Urothelium cell line (cell line): ENCODE results near the gene AGAP1.

Source experiments
- DNase-seq: peaks from one replicate; pipeline ENCODE4 v3.0.0; 2011; ENCODE audit warnings: low spot score, mixed read lengths
- FAIRE-seq: peaks from 2 replicates; lab custom pipeline; 2011; peaks lifted over from hg19 to GRCh38; lab: Jason Lieb, UNC

AGAP1 gene

GRCh38 chr2:235527806-235528469, 34.1 kb downstream of the AGAP1 start:
- no peak for DNase-seq
- FAIRE-seq = no peak

GRCh38 chr2:235529621-235530020, 35.8 kb downstream of the AGAP1 start:
- no peak for FAIRE-seq
- no peak for DNase-seq

GRCh38 chr2:235530735-235531134, 36.9 kb downstream of the AGAP1 start:
- DNase-seq (no peak), FAIRE-seq (no peak)

DNA sequence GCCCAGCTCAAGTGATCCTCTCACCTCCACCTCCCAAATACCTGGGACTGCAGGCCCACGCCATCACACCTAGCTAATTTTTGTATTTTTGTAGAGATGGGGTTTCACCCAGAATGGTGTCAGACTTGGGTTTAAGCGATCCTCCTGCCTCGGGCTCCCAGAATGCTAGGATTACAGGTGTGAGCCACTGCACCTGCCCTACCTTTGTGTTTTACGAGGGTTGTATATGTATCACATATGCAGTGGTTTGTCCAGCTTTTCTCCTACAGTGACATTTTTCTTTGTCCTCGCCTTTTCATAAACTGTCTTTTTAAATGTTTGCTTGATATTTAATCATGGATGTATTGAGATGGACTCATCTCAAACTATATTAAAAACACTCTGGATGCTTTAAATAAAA, 38.5 kb downstream of the AGAP1 start:
- no peak for DNase-seq
- no peak for FAIRE-seq

- DNase-seq (no peak), FAIRE-seq (no peak)
Observed at GRCh38 chr2:235533198-235533597, 39.4 kb downstream of the AGAP1 start.

DNA sequence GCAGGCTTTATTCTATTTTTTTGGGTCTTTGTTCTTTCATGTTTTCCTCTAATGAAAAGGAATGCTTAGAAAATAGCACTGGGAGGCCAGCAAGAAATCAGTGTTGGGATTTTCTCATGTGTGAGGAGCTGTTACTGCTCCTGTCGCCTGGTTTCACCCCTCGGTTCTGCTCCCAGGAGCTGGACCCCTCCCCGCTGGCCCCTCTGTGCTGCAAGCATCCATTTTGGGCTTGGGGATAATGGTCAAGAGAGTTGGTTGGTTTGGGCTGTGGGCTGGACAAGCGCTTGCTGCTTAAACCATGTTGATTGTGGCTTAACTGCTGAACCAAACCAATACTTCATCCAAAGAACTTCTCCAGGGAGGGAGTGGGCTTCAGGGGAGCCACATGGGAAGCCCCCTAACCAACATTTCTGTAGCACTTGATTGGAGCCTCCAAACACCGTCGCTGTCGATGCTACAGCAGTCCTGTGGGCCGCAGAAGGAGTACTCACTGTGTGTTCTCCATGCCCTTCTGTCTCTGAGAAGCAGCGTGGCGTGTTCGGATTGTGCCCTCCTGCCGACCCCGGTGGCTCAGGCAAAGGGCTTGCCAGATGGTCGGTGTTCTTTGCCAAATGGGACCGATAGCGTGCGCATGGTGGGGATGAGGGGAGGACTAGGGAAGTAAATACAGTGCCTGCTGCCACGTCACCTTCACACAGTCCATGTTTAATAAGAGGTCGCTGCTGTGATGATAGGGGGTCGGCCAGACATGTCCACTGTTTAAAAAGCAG, 40.0 kb downstream of the AGAP1 start:
- FAIRE-seq (no peak), DNase-seq (no peak)

DNA sequence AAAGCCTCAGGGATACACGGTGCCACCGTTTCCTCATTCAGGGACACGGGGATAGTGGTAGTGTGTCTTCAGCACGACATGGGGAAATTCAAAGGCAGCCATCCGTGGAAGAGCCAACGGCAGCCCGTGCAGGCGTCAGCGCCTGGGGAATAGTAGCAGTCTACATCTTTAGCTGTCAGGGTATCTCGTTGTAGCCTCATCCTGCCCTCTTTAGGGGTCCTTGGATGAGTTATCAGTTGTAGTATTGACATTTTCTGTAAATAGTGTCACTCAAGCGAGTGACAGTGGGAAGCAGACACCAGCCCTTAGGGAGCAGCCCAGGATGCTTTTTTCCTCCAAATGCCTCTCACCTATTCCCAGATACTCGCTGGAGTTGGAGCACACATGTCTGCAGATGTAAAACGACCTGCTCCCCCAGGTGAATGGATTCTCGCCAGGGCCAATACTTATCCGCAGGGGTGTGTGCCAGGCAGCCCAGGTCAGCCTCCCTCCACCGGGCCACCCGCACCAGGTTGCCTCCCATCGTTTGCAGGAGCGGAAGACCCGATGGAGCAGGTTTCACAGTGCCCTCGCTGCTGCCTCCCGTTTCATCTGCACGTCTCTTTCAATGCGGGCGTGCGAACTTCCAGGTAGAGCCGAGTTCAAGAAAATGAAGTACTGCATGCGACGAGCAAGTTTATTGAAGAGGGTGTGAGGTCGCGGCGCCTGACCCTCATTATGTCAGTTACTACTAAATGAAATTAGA, 41.0 kb downstream of the AGAP1 start:
- FAIRE-seq = no peak
- DNase-seq = no peak

DNA sequence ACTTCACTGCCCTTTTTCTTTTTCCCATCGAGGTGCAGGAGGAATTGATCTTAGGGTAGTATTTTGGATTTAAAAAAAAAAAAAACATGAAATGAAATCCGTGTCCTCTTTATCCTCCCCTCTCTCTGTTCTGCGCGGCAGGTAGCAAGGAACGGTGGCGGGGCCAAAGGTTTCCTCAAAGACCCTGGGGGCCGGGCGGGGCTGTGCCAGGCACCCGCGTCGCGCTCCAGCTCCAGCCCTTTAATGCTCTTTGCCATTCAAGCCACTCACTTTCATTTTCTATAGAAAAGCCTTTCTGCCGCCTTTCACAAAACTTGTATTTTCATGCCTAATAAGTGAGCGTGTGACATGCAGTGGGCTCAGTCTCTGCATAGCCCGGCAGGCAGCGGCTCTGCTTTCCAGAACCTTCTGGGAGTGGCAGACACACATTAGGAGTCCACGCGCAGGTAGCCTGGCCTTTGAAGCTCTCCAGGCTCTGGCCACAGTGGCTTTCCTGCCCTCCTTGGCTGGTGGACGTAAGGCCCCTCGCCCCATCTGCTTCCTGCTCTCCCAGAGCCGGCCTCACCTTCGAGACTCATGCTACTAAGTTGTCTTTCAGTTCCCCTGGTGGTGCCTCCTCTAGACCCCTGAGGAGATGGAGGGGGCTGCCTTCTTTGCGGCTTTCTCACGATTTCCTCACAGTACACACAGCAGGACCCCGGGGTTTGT, 41.7 kb downstream of the AGAP1 start:
- DNase-seq (no peak), FAIRE-seq (no peak)

DNA sequence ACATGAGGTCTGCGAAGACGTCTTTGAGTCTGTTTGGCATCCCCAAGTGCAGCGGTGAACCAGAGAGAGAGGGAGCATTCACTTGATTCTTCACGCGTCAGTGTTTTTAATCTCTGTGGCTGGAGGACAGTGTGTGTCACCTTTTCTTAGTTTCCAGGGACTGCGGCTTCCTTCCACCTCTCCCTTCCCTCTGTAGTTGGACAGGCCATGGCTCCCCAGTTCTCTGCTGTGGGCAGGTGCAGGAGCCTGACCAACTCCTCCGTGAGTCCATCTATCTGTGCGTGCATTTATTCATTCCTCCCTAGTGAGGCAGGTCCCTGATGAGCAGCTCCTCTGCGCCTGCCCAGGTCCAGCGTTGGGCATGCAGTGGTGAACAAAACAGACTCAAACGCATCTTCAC, 42.9 kb downstream of the AGAP1 start:
- DNase-seq (no peak), FAIRE-seq (no peak)

- FAIRE-seq (no peak), DNase-seq (no peak)
Observed at GRCh38 chr2:235537186-235537585, 43.3 kb downstream of the AGAP1 start.

DNA sequence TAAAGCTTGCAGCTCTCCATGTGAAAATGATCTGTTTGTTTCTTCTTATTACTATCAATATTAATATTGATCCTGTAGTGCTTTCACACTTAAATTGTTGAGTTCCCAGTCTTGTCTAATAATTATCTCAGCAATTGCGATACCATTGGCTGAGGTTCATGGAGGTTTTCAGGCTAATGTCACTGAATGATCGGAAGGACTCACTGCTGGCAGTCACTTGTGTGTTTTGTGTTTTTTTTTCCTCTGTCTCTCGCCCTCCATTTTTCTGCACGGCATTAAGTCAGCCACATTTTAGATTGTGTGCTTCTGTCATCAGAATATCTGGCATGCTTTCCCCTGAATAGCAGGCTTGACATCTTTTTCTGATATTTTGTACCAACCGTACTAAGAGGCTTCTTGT, 43.7 kb downstream of the AGAP1 start:
- FAIRE-seq (no peak), DNase-seq (no peak)

- FAIRE-seq (no peak), DNase-seq (no peak)
Observed at GRCh38 chr2:235538144-235538639, 44.3 kb downstream of the AGAP1 start.

DNA sequence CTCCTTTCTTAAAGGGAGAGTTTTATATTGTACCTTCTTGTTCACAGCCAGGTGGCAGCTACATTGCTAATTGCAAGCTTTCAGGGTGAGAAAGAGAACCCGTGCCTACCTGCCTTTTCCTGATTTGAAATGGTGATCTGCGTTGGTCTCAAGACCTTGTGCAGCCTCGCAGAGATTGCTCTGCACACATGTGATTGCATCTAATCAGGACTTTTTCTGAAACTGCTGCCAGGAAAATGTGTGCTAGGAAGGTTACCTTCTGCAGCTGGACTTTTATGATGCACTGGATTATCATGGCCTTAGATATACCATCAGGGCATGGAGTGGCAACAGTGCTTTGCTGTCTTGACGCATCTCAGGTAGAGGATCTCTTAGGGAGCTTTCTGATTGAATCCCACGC, 45.1 kb downstream of the AGAP1 start:
- FAIRE-seq (no peak), DNase-seq (no peak)

DNA sequence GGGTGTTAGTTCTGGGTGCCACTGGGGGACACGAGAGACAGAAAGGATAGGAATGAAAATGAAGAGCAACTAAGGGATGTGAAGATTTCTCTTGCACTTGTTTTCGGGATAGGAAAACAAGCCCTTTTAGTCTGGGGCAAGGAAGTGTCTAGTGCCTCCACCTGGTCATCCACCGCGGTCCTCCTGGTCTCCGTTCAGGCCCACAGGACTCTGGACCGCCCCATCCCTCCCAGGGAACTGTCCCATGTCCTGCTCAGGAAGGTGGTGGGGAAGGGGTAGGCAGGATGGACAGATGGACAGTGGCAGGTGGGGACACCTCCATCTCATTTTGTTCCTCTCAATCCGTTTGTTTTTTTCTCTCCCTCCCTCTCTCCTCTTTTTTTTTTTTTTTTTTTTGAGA, 45.9 kb downstream of the AGAP1 start:
- no peak for FAIRE-seq

GRCh38 chr2:235541016-235541415, 47.2 kb downstream of the AGAP1 start:
- FAIRE-seq = no peak
- DNase-seq = no peak

More for the DNA sequence above, 45.9 kb downstream of the AGAP1 start:
- DNase-seq = no peak

DNA sequence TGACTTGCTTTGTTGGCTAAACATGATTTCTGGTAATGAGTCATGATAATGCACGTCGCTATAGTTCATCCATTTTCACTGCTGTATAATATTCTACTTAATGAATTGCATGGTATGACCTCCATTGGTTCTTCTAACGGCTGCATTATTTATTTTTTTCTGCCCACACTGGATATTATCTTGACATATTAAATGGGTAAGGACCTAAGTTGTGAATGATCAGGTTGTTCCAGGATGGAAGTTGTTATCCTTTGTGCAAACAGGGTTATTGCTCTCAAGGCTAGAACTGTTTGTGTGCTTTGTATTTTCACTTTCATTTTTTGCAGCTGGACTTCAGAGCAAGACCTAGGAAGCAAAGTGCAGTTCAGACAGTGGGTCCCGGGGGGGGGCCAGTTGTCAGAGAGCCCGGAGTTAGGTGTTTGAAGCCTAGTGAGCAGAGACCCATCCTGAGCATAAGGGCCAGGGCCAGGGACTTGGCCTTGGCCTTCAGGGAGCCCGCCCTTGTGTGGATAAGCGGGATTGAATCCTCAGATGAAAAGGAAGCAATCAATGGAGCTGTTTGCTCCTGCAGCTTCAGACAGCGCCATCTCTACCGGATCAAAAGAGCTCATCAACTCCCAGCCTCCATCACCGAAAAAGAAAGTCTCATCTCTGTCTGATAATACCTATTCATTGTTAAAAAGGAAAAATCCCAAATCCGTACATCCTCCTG, 48.2 kb downstream of the AGAP1 start:
- FAIRE-seq = no peak
- no peak for DNase-seq

GRCh38 chr2:235542733-235543127, 48.9 kb downstream of the AGAP1 start:
- FAIRE-seq (no peak), DNase-seq (no peak)

- FAIRE-seq (no peak), DNase-seq (no peak)
Observed at GRCh38 chr2:235543128-235543750, 49.4 kb downstream of the AGAP1 start.

DNA sequence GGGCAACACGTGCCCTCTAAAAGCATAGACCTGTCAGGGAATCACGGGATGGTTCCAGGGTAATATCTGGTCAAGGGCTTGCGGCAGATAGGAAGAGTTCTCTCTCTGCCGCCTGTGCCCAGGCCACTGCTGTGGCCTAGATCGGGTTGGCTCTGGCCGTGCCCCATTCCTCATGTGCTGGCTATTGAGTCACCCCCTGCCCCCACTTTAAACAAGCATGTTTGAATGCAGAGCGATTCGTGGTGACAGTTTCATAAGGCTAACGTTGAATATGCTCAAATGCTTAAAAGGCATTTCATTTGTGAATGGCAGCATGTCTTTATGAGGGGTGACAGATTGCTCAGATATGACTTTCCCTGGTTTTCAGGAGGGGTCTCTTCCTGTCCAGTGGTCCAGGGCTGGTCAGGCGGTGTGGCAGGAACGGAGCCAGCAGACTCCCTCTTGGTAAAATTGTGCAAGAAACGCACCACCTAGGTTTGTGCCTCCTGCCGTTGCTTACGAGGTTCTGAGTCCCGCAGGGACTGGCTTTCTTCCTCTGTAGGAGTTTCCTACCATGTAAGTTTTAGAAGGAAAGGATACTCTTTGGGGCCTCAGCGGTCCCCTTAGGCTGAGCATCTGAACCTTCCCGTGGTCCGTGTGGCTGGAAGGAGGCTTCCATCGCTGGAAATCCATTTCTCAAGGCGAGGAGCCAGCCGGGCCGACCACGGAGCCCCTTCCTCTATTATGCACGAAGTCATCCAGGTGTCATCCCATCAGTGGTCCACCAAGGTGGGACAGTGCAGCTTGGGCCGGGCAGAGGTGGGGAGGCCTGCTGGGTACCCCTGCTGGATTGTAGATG, 50.2 kb downstream of the AGAP1 start:
- FAIRE-seq = no peak
- DNase-seq = no peak
